ENCODE results near the gene SSBP2.
"Not testable (repeated sequence)": the region's sequence is repeated elsewhere in the genome, so short reads cannot be mapped to it uniquely, and the experiment has no call there.

Gene SSBP2

DNA sequence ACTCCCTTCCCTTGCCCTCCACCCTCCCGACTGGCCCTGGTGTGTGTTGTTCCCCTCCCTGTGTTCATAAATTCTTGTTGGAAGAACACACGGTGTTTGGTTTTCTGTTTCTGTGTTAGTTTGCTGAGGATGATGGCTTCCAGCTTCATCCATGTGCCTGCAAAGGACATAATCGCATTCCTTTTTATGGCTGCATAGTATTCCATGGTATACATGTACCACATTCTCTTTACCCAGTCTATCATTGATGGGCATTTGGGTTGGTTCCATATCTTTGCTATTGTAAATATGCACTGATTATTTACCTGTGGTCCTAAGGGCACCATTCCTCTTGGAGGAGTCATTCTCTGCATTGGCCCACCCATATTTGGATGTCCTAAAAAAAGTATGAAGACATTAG is 277.5 kb downstream of the SSBP2 start:
- not testable (repeated sequence) for ATAC-seq (ENCODE audit: low read depth)

DNA sequence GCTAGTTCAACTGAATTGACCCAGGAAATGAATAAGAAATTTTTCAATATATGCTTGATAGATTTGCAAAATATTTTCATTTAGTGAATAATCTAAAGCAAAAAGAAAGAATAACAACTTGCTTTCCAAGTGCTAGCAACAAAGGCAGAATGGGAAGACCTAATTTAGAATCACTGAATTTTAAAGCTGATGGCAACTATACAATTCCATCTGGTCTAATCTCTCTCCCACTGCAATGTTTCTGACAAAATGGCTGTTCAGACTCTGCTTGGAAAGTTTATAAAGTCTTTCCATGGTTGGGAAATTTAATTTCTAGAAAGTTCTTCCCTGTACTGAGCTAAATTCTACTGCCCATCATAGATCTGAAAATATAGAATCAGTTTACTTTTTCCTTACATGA is 281.2 kb downstream of the SSBP2 start:
- Mint-ChIP-seq H3K4me3 (no peak overlapping the region), H3K27me3 (no peaks in the 10 kb centered on the region)

More for the DNA sequence above, 277.5 kb downstream of the SSBP2 start:
- H3K27ac Mint-ChIP-seq; H3K4me1 Mint-ChIP-seq; H3K27me3 Mint-ChIP-seq; H3K9me3 Mint-ChIP-seq; H3K4me3 Mint-ChIP-seq; DNase-seq (ENCODE audit: low spot score in 2 of 2): not testable (repeated sequence)
- H3K36me3 Mint-ChIP-seq, result peaks cover 19% of the 10 kb centered on the region

DNA sequence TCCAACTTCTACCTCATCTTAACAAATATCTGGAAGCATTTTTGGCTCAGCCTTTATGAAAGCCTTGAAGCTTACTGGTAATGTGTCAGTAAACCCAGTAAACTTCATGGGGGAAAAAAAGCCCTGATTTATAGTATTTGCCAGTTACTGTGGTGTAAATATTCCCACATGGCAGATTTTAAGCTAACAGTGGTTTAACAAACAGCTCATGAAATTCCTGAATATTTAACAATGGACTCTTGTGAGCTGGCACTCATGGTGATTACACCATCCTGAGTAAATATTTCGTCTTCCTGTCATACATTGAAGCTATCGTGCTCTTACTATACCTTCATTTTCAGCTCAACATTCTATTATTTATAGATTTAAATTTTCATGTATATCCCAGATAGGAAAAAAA is 300.0 kb downstream of the SSBP2 start:
- Mint-ChIP-seq H3K27ac (no peak overlapping the region), H3K27me3 (no peaks in the 10 kb centered on the region), H3K4me3 (no peak overlapping the region), H3K9me3 (no peaks in the 10 kb centered on the region), H3K36me3 (peaks cover 20% of the 10 kb centered on the region), H3K4me1 (no peaks in the 10 kb centered on the region)
- ATAC-seq (ENCODE audit: low read depth), result no peak
- no peak for DNase-seq (ENCODE audit: low spot score in 2 of 2)

More for the DNA sequence above, 281.2 kb downstream of the SSBP2 start:
- Mint-ChIP-seq H3K27ac (peak overlapping the region; percentile 36), H3K4me1 (no peaks in the 10 kb centered on the region), H3K9me3 (no peaks in the 10 kb centered on the region), H3K36me3 (peaks cover 17% of the 10 kb centered on the region)
- ATAC-seq (ENCODE audit: low read depth) (no peak), DNase-seq (ENCODE audit: low spot score in 2 of 2) (no peak)

DNA sequence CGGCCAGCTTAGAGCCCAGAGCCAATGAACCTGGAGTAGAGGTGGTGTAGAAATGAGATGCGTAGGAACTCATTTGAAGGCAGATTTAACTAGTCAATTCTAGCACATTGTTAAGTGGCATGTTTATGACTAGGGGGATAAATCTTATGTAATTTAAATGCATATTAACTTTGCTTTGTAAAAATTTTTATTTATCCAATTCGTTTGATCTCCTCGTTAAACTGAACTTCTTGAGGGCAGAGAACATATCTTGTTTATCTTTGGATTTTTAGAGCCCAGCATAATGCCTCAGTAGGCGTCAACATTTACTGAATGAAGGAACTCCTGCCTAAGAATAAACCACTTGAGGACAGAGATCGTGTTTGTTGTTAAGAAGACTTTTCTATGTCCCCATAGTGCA is 315.9 kb downstream of the SSBP2 start:
- no peaks in the 10 kb centered on the region for H3K9me3 Mint-ChIP-seq
- no peaks in the 10 kb centered on the region for H3K4me1 Mint-ChIP-seq
- no peak overlapping the region for H3K4me3 Mint-ChIP-seq
- peaks cover 8% of the 10 kb centered on the region for H3K36me3 Mint-ChIP-seq
- DNase-seq (ENCODE audit: low spot score in 2 of 2) (no peak), ATAC-seq (ENCODE audit: low read depth) (no peak)
- H3K27ac Mint-ChIP-seq, result no peak overlapping the region
- H3K27me3 Mint-ChIP-seq, result no peaks in the 10 kb centered on the region

DNA sequence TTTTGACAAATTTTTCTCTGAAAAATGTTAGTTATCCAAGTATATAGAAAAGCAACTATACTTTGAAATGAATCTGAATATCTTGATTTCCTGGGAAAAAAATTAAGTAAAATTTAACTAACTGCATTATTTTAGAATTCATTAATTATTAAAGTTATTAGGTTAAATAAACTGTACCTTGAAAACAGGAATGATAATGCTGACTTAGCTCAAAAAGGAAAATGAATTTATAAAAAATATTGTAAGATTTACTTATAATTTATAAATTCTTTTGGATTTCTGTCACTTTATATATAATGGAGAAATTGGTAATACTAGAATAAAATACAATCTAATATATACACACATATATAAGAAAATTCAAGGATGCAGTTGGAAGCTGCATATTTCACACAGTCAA is 320.9 kb downstream of the SSBP2 start:
- no peak for DNase-seq (ENCODE audit: low spot score in 2 of 2)
- Mint-ChIP-seq H3K4me3 (no peak overlapping the region), H3K27ac (no peak overlapping the region), H3K4me1 (no peaks in the 10 kb centered on the region), H3K9me3 (no peaks in the 10 kb centered on the region), H3K27me3 (no peaks in the 10 kb centered on the region), H3K36me3 (peaks cover 5% of the 10 kb centered on the region)
- no peak for ATAC-seq (ENCODE audit: low read depth)

DNA sequence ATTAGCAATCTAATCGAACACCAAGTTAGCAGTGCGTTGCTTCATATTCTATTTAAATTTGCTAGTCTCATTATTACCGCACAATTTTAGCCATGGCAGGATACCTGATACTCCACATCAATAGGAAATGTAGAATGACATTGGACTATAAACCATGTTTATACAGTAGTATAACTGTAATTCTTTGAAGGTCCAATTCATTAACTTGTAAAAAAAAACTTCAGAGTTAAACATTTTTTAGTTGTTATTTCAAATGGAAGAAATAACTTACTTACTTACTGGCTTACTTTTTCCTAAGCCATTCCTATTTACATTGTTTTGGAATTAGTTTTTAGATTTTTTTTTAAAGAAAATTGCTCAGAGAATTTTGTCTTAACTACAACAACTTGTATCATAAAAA is 321.5 kb downstream of the SSBP2 start:
- Mint-ChIP-seq H3K27ac (no peak overlapping the region), H3K27me3 (no peaks in the 10 kb centered on the region)
- no peak for ATAC-seq (ENCODE audit: low read depth)

DNA sequence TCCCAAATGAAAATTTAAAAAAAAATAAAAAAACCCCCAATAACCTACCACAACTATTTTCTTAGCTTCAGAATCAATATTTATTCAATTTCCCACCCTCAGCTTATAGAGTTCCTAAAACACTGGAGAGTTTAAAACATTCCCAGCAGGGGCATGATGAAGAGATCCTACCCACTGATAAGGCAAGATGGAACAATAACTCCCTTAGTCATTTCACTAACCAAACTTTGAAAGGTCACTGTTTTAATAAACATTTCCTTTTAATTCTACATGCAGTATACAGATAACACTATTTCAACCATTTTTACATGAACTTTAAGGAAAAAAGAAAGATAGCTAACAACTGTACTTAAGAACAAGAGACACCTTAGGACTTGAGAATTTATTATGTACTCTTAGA is 322.0 kb downstream of the SSBP2 start:
- ATAC-seq (ENCODE audit: low read depth) (no peak), DNase-seq (ENCODE audit: low spot score in 2 of 2) (no peak)
- H3K4me1 Mint-ChIP-seq, result no peaks in the 10 kb centered on the region
- H3K4me3 Mint-ChIP-seq, result no peak overlapping the region
- H3K27me3 Mint-ChIP-seq, result no peaks in the 10 kb centered on the region
- H3K36me3 Mint-ChIP-seq, result peaks cover 2% of the 10 kb centered on the region
- no peaks in the 10 kb centered on the region for H3K9me3 Mint-ChIP-seq
- H3K27ac Mint-ChIP-seq, result no peak overlapping the region

More for the DNA sequence above, 321.5 kb downstream of the SSBP2 start:
- Mint-ChIP-seq H3K36me3 (peaks cover 2% of the 10 kb centered on the region), H3K4me3 (no peak overlapping the region), H3K9me3 (no peaks in the 10 kb centered on the region), H3K4me1 (no peaks in the 10 kb centered on the region)
- DNase-seq (ENCODE audit: low spot score in 2 of 2), result no peak

DNA sequence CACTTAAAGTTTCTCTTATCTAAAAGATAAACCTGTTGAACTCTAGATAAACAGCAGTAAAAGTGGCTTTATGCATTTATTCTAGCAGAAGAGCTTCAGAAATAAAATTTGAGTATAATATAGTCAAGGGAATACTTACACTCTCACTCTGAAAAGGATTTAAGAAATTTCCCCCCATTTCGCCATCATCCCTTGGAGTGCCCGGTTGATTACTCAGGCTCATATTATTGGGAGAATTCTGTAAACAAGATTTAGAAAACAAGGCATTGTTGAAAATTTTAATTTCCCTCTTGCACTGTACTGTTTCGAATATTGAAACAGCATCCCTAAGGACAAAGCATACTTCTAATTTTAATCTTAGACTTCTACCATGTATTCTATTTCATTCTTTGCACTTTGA is 322.5 kb downstream of the SSBP2 start:
- H3K27ac Mint-ChIP-seq, result no peak overlapping the region
- peaks cover 2% of the 10 kb centered on the region for H3K36me3 Mint-ChIP-seq
- DNase-seq (ENCODE audit: low spot score in 2 of 2) (no peak), ATAC-seq (ENCODE audit: low read depth) (no peak)
- no peaks in the 10 kb centered on the region for H3K4me1 Mint-ChIP-seq
- H3K27me3 Mint-ChIP-seq, result no peaks in the 10 kb centered on the region
- no peaks in the 10 kb centered on the region for H3K9me3 Mint-ChIP-seq
- no peak overlapping the region for H3K4me3 Mint-ChIP-seq

DNA sequence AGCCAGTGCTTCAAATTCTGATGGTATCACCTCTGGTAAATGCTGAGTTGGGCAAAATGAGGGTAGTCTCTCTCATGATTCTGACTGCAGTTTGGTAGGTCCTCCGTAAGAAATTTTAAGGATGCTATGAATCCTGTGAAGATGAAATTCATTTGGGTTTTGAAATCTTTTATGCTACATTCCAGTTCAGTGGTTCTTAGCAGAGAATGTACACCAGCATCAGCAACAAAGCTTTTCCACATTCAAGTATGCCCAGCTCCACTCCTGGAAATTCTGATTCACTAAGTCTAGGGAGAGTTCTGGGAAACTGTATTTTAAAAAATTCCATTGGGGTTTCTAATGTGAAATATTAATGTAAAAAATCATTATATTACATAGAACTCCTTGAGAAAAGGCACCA is 323.3 kb downstream of the SSBP2 start:
- Mint-ChIP-seq H3K4me3 (no peak overlapping the region), H3K27ac (peak overlapping the region; percentile 78), H3K36me3 (peaks cover 2% of the 10 kb centered on the region), H3K9me3 (no peaks in the 10 kb centered on the region), H3K27me3 (no peaks in the 10 kb centered on the region), H3K4me1 (no peaks in the 10 kb centered on the region)
- DNase-seq (ENCODE audit: low spot score in 2 of 2) (no peak), ATAC-seq (ENCODE audit: low read depth) (no peak)

DNA sequence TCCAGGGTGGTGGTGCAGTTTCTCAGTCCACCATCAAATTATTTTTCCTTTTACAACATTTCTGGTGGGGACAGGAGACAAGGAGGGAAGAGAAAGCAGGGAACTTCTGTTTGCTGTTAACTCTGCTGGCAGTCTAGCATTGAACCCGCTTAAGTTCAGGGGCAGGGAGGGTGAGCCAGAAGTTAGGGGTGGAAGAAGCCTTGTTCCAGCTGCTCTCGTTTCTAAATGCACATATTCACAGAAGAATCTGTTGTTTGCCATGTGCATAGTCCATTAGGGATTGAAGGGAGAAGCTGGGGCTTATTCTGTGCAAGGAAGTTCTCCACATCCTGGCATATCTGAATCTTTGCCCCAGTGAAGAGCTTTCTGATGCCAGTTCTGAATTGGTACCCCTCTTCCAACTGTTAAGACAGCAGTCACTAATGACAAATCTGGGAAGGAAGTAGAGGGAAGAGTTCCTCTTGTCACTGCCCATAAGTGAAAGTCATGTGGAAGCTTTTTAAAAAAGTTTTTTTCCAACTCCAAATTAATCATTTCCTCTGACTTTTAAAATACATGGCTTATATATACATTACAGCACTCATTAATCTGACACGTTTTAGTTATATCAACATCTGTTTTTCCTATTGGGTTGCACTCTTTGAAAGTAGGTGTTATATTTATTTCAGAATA is 324.4 kb downstream of the SSBP2 start:
- Mint-ChIP-seq H3K27ac (peak overlapping the region; percentile 59), H3K4me3 (no peak overlapping the region), H3K27me3 (no peaks in the 10 kb centered on the region), H3K4me1 (no peaks in the 10 kb centered on the region), H3K9me3 (no peaks in the 10 kb centered on the region), H3K36me3 (no peaks in the 10 kb centered on the region)
- DNase-seq (ENCODE audit: low spot score in 2 of 2) (no peak), ATAC-seq (ENCODE audit: low read depth) (no peak)

DNA sequence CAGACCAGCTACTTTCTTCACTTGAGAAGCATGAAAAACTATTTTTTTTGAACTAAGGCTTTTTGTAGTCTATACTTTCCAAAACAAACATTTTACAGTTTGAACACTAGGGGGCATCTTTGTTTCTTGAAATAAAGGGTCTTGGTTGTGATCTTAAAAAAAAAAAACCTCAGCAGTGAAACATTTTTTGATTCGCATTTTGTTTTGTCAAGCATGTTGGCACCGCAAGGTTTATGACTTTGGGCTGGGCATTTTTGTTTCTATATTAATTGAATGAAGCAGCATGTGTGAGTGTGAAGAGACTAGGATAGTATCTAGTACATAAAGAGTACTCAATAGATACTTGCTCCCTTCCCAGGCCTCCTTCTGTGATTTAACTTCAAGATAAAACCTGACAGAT is 325.3 kb downstream of the SSBP2 start:
- Mint-ChIP-seq H3K36me3 (no peaks in the 10 kb centered on the region), H3K9me3 (no peaks in the 10 kb centered on the region), H3K27me3 (no peaks in the 10 kb centered on the region), H3K27ac (peak overlapping the region; percentile 59), H3K4me3 (no peak overlapping the region), H3K4me1 (no peaks in the 10 kb centered on the region)
- ATAC-seq (ENCODE audit: low read depth) (peak; percentile 47), DNase-seq (ENCODE audit: low spot score in 2 of 2) (peak in 1 of 2 donors; percentile 21)

DNA sequence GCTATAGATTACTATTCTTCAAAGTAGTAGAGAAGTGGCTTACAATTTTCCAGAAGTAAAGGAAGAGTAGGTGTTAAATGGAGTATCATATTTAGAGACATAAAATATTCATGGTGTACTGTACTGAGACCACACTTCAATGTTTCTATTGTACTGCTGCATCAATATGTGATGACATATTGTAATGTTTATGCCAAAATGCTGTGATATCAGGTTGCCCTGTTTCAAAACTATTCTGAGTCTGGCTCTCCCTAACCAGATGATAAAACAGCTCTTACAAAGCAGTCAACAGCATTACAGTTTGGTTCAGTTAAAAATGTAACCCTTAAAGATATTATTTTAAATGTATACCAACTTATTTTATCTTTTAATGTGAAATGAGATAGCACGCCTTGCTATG is 326.2 kb downstream of the SSBP2 start:
- H3K4me3 Mint-ChIP-seq, result no peak overlapping the region
- peaks cover 3% of the 10 kb centered on the region for H3K36me3 Mint-ChIP-seq
- H3K4me1 Mint-ChIP-seq, result no peaks in the 10 kb centered on the region
- no peaks in the 10 kb centered on the region for H3K27me3 Mint-ChIP-seq
- no peak overlapping the region for H3K27ac Mint-ChIP-seq
- ATAC-seq (ENCODE audit: low read depth) (no peak), DNase-seq (ENCODE audit: low spot score in 2 of 2) (no peak)
- no peaks in the 10 kb centered on the region for H3K9me3 Mint-ChIP-seq

DNA sequence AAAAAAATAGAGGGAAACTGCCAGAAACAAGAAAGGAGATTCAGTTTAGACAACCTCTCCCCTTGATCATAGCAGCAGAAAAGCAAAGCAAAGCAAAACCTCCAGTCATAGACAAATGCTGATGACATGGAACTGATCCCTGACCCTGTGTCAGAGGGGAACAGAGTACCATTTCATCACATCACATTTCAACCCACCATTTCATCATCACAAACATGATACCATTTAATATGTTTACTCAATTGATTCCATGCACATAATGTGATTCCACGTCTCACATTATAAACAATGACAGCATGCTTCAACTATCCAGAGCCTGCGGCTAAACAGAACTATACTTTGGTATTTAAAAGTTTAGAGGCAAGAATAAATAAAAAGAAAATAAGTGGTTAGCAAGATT is 328.2 kb downstream of the SSBP2 start:
- H3K4me1 Mint-ChIP-seq, result no peaks in the 10 kb centered on the region
- no peaks in the 10 kb centered on the region for H3K9me3 Mint-ChIP-seq
- peaks cover 3% of the 10 kb centered on the region for H3K36me3 Mint-ChIP-seq
- H3K27ac Mint-ChIP-seq, result no peak overlapping the region
- H3K4me3 Mint-ChIP-seq, result no peak overlapping the region
- no peaks in the 10 kb centered on the region for H3K27me3 Mint-ChIP-seq
- DNase-seq (ENCODE audit: low spot score in 2 of 2) (no peak), ATAC-seq (ENCODE audit: low read depth) (no peak)

DNA sequence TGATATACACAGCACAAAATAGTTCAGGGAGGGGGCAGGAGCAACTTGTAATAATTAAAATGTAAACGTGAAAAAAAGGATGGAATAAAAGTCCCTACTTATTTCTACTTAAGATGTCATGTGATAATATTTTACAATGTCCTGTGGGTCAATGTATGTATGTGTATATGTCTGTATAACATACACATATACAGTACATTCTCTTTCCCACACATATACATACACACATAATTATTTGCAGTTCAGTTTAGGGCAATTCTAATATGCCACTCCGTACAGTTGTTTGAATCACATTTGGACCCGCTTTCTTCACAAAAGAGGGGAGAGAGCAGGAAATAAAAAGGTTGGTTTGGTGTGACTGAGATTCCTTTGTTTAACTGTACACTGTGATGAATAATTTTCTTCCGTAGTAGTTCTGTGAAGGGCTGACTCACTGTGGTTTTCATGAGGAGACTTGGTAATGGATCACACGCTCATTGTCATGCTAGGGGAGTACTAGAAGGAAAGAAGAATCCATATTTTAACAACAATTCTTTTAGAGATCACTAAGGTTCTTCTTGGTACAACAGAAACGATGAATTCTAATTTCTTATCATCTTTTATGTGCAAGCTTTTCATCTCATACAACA is 330.7 kb downstream of the SSBP2 start:
- Mint-ChIP-seq H3K27ac (no peak overlapping the region), H3K4me3 (no peak overlapping the region), H3K9me3 (no peaks in the 10 kb centered on the region), H3K27me3 (no peaks in the 10 kb centered on the region), H3K4me1 (no peaks in the 10 kb centered on the region), H3K36me3 (peaks cover 10% of the 10 kb centered on the region)
- DNase-seq (ENCODE audit: low spot score in 2 of 2) (no peak), ATAC-seq (ENCODE audit: low read depth) (no peak)

DNA sequence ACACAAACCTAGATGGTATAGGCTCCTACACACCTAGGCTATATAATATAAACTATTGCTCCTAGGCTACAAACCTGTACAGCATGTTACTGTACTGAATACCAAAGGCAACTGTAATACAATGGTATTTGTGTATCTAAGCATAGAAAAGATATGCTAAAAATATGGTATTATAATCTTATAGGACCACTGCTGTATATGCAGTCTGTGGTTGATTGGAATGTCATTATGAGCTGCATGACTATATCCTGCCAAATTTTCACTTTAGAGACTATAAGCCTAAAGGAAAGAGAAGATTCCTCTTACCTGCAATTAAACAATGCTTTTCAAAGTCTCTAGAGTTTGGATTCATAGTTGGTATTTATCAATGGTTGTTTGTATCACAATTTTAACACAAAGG is 332.3 kb downstream of the SSBP2 start:
- ATAC-seq (ENCODE audit: low read depth) (no peak), DNase-seq (ENCODE audit: low spot score in 2 of 2) (no peak)
- H3K4me3 Mint-ChIP-seq, result no peak overlapping the region
- H3K27ac Mint-ChIP-seq, result no peak overlapping the region
- no peaks in the 10 kb centered on the region for H3K9me3 Mint-ChIP-seq
- peaks cover 11% of the 10 kb centered on the region for H3K36me3 Mint-ChIP-seq
- H3K4me1 Mint-ChIP-seq, result no peaks in the 10 kb centered on the region
- no peaks in the 10 kb centered on the region for H3K27me3 Mint-ChIP-seq
